ENCODE data around the gene GFOD2. TPM values are rescaled to one million over a fixed set of nuclear protein-coding genes. Genes with fewer than 3 reads are reported as not detected.

The GFOD2 gene
- total and polyA plus RNA-seq, 2 of the 8 experiments (the other 6 are each of a cell fraction or from before 2014, with no cell fraction given): 21.4 to 33.2 TPM

GRCh38 chr16:67678354-67679023 is 40.6 kb downstream of the GFOD2 start:
- WGBS, 2 experiments (ENCODE audit: extremely low coverage in 1 of 2, insufficient coverage in 1 of 2, insufficient read length in 1 of 2, insufficient replicate concordance in 2 of 2, low coverage in 1 of 2, low lambda C conversion rate in 2 of 2, missing lambda C conversion rate in 1 of 2): 95% methylated on average over 10 of the region's 12 CpGs; no CpG with 5 or more reads in 1 of the 2 experiments
- TF ChIP-seq KDM1A (IDR thresholded peaks at IDR 0.05; ENCODE audit: borderline replicate concordance, low read length) (no peak), SIRT6 (IDR thresholded peaks at IDR 0.05; ENCODE audit: low read length) (no peak), CHD2 (IDR thresholded peaks at IDR 0.05; ENCODE audit: low read length) (no peak), RBBP5 (IDR thresholded peaks at IDR 0.05; ENCODE audit: borderline replicate concordance, low read depth, low read length) (no peak), CTBP2 (IDR thresholded peaks at IDR 0.05; ENCODE audit: borderline replicate concordance, insufficient read depth, insufficient read length, low read length) (no peak), MAFK (IDR thresholded peaks at IDR 0.05; ENCODE audit: low read depth, low read length) (no peak), RNF2 (IDR thresholded peaks at IDR 0.05; ENCODE audit: borderline replicate concordance, low read depth, low read length, missing control alignments, poor library complexity, severe bottlenecking) (no peak), BCL11A (IDR thresholded peaks at IDR 0.05; ENCODE audit: low read depth in 2 of 2, low read length in 2 of 2) (no peak), SIN3A (conservative IDR thresholded peaks at IDR 0.05 in 1 of 2, IDR thresholded peaks at IDR 0.05 in 1 of 2; ENCODE audit: low read depth in 1 of 2, low read length in 2 of 2) (no peak), EZH2 (IDR thresholded peaks at IDR 0.05; ENCODE audit: low read depth, low read length, severe bottlenecking) (no peak)

More at GRCh38 chr16:67678354-67679023, 40.6 kb downstream of the GFOD2 start:
- H4K20me1 ChIP-seq (replicated peaks in 1 of 2; ENCODE audit: control insufficient read depth in 1 of 2, insufficient read depth in 2 of 2, low read length in 2 of 2): peaks cover 1 to 5% of the 10 kb centered on the region in 2 experiments
- H3K9ac ChIP-seq (replicated peaks in 1 of 4; ENCODE audit: extremely low read depth in 1 of 4, low read depth in 3 of 4, low read length in 3 of 4): no peak overlapping the region
- H3K27me3 ChIP-seq (replicated peaks in 1 of 4; ENCODE audit: control insufficient read depth in 3 of 4, extremely low read depth in 1 of 4, insufficient read depth in 3 of 4, low read length in 3 of 4): no peaks in the 10 kb centered on the region
- no peak overlapping the region for H4K91ac ChIP-seq (replicated peaks; ENCODE audit: insufficient read length, low read length)
- H2BK12ac ChIP-seq (ENCODE audit: low read depth, low read length): no peak overlapping the region
- H3K18ac ChIP-seq (ENCODE audit: extremely low read depth, low read length): no peak overlapping the region
- H4K8ac ChIP-seq (ENCODE audit: extremely low read depth, insufficient read depth, low read length): no peak overlapping the region
- no peak overlapping the region for H2BK120ac ChIP-seq (replicated peaks; ENCODE audit: low read depth, low read length)
- H3K4me3 ChIP-seq (ENCODE audit: extremely low read depth in 1 of 4, insufficient read depth in 2 of 4, low read depth in 3 of 4, low read length in 4 of 4): no peak overlapping the region
- H3K56ac ChIP-seq (replicated peaks; ENCODE audit: insufficient read length, low read depth, low read length): no peak overlapping the region
- no peak overlapping the region for H4K5ac ChIP-seq (ENCODE audit: insufficient read length, low read depth, low read length)
- no peak overlapping the region for H2AFZ ChIP-seq (ENCODE audit: low read length)
- no peaks in the 10 kb centered on the region for H3K4me1 ChIP-seq (replicated peaks in 1 of 4; ENCODE audit: control insufficient read depth in 3 of 4, insufficient read depth in 4 of 4, low read length in 3 of 4)
- H2BK5ac ChIP-seq (ENCODE audit: low read depth, low read length): no peak overlapping the region
- no peak overlapping the region for H3K4ac ChIP-seq (replicated peaks; ENCODE audit: insufficient read length, low read depth, low read length)
- no peak for DNase-seq (ENCODE audit: low read depth in 1 of 2, low spot score in 2 of 2)
- no peak overlapping the region for H2BK20ac ChIP-seq (ENCODE audit: low read length)
- ChIA-PET CTCF (ENCODE audit: partially characterized antibody) (interaction anchor here (0.6 to 1.3 kb wide), 3 partner anchors 45 to 315 kb away, joined by 4 to 6 read pairs (median 4); no protein-coding TSS in a partner anchor), POLR2A (ENCODE audit: partially characterized antibody) (no interaction called here)
- no peaks in the 10 kb centered on the region; the same call in none of the 2 replicates for H3K79me1 ChIP-seq (ENCODE audit: low read depth, low read length)
- no peak overlapping the region for H3K14ac ChIP-seq (ENCODE audit: insufficient read length)
- H3K36me3 ChIP-seq (ENCODE audit: control insufficient read depth in 2 of 4, insufficient read depth in 4 of 4, low read length in 3 of 4): peaks cover 0 to 7% (median 2%) of the 10 kb centered on the region in 4 experiments; a peak in 3 of 8 replicates
- H3K27ac ChIP-seq (ENCODE audit: low read depth, low read length): no peak overlapping the region
- no peak overlapping the region for H2AK5ac ChIP-seq (ENCODE audit: low read depth, low read length)
- FAIRE-seq: no peak
- no peak overlapping the region for H3K23ac ChIP-seq (ENCODE audit: insufficient read length)
- H3K79me2 ChIP-seq (ENCODE audit: control insufficient read depth in 1 of 2, insufficient read depth in 2 of 2, low read length in 2 of 2): no peaks in the 10 kb centered on the region
- no peaks in the 10 kb centered on the region for H3K9me3 ChIP-seq (ENCODE audit: insufficient read depth in 2 of 2, low read depth in 1 of 2, low read length in 1 of 2)
- no peak overlapping the region for H2BK15ac ChIP-seq (ENCODE audit: low read length)
- no peak overlapping the region for H3K4me2 ChIP-seq (ENCODE audit: insufficient read depth in 1 of 2, low read depth in 2 of 2, low read length in 2 of 2)
- no peaks in the 10 kb centered on the region for H3K23me2 ChIP-seq (ENCODE audit: low read depth, low read length)

Measured in H1 (cell line).